HG03060 (cell line): ENCODE measurements around the gene TBL1X.

Experiments
- ATAC-seq: cut with Tn5 transposase; IDR thresholded peaks from one replicate; pipeline ENCODE4 v1.9.1; 2021; ENCODE audit warnings: low read depth, moderate number of reproducible peaks; ENCODE audit not compliant: unreplicated experiment

TBL1X gene

DNA sequence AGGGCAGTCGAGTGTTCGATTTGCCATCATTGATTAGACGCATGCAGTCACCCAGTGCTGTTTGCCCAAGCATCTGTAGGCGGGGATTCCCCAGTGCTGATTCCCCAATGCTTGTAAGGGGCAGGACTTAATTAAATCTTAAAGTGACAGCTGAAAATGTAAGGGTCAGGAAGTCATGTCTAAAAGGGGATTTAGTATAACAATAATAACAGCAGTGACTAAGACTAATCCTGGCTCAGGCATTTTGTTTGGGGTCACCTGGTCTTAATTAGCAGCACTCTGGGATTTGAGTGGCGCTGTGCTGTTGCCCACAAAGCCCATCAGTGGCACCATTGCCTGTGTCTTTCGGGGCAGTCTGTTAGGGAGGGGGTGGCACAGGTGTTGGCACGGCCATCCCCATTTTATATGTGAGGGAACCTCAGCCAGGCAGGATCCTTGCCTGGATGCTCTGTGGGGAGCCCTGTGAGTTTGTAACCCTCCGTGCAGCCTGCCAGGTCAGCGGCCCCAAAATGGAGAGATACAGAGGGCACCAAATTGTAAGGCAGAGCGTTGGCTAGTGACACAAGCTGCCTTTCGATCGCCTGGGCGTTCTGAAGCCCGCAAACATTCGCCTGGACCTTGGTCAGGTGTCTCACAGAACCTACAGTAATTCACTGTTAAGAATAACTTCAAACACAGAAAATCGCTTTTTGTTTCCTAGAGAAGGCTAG is 146.7 kb downstream of the TBL1X start:
- no peak for ATAC-seq

DNA sequence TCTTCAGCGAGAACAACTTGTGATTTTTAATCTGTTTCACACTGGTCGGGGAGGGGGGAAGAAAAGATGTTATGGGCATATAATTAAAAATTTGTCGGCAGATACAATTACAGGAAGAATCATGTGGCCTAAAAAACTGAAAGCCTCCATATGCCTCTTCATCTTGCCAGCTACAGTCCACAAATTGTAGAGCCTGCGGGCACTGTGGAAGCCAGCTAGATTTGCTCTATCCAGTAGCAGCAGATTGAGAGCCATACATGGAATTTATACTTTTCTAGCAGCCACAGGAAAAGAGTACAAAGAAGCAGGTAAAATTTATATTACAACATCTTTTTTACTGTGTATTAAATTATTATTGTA is 147.3 kb downstream of the TBL1X start:
- no peak for ATAC-seq

DNA sequence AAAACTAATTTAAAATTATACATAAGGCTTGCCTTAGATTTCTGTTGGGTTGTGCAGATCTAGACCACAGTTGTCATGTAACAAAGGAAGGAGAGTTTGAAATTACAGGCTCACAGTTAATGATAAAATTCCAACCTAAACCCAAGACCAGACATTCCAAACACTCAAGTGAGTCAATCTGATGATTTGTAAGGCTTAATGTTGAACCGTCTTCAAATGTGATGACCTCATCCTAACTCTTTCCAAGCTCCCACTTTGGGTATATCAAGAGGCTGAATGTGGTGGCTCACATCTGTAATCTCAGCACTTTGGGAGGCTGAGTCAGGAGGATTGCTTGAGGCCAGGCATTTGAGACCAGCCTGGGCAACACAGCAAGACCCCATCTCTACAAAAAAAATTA is 149.2 kb downstream of the TBL1X start:
- no peak for ATAC-seq

DNA sequence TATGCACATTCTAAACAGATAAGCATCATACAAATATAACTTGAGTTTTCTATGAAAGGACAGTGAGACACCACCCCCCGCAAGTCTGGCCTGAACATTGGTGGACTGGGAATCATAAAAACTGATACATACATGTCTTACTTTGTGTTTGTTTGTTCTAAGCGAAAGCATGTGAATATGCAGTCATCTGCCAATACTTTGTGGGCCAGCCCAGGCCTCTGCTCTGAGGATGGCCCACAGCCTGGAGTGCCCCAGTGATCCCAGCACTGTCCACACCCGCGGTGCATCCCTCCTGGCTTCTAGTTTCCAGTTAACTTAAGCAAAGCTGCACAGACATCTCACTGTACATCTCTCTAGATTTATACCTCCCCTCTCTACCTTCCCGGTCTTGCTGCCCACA is 154.3 kb downstream of the TBL1X start:
- no peak for ATAC-seq

DNA sequence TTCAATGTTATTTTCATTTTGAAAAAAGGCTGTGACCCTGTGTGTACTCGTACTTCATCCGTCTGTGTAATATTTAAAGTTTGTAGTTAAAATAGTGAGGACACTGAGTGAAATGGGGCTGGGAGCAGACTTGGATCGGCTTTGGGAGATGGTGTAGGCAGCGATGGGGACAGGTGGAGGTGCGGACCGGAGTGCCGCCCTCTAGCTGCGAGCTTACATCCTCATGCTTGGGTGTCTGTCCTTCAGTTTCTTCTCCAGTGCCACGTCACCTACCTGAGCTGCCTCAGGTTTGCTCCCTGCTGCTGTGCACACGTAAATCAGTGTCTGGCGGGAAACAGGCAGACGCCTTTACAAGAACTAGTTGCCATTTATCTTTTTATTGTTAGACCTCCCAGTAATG is 154.7 kb downstream of the TBL1X start:
- no peak for ATAC-seq

DNA sequence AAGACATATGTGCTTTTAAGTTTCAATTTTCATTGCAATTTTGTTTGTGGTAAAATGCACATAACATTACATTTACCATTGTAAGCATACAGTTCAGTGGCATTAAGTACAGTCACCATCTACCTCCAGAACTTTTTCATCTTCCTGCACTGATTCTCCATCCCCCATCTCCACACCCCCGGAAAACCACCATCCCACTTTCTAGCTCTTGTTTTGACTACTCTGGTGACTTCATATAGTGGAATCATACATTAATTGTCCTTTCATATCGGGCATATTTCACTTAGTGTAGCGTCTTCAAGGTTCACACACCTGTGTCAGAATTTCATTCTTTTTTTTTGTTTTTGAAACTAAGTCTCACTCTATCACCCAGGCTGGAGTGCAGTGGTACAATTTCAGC is 157.3 kb downstream of the TBL1X start:
- no peak for ATAC-seq

DNA sequence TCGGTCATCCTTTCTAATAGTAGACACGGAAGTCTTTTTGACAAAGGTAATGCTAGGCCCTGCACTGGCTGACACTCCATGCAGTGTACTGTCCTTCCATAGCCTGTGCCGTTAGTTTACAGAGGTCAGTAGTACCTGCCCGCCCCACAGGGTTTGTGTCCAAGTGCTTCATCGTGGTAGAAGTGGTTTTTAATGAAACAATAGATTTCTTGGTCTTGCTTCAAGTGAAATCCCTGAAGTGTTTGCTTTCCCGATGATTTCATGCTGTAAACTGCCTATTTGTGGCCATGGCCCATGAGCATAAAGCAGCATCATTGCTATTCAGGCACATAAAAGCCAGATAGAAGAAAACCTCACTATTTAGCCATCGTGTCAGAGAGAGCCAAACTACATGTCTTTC is 161.5 kb downstream of the TBL1X start:
- no peak for ATAC-seq

DNA sequence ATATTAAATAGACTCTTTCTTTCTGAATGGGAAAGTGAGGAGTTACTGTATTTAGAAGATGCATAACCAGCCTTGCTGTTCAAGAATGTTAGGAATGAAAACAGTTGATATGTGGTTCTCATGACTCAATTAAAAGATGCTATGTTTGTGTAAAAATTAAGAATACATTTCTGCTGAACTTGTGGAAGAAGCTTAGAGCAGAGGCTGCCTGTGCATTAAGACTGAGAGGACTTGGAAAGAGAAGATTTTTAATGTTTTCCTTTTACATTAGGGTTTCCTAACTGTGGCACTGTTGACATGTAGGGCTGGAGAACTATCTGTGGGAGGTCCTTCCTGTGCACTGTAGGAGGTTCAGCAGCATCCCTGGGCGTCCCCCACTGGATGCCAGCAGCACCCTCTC is 163.1 kb downstream of the TBL1X start:
- ATAC-seq, result no peak

DNA sequence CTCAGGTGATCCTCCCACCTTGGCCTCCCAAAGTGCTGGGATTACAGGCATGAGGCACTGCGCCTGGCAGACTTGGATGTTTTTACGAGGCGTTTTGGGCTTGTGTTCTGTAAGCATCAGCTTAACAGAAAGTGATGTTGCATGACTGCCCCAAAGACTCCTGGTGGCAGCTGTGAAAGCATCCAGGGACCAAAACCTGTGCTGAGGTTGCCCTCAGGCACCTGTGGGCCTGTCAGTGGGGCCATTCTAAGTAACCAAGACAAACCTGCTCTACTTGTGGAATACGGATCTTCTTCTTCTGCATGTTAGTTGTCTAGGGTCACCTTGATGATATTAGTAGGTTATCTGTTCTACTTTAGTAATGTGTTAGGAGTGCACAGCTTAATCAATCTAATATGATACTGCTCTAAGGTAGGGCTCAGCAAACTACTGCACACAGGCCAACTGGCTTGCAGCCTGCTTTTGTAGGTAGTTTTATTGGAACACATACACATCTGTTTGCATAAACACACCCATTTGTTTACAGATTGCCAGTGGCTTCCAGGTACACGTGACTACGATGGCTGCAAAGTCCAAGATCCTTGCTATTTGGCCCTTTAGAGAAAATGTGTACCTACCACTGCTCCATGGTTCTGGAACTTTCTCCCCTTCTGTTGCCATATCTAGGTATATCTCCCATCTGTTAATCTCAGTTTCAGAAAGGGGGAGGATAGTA is 164.1 kb downstream of the TBL1X start:
- no peak for ATAC-seq

DNA sequence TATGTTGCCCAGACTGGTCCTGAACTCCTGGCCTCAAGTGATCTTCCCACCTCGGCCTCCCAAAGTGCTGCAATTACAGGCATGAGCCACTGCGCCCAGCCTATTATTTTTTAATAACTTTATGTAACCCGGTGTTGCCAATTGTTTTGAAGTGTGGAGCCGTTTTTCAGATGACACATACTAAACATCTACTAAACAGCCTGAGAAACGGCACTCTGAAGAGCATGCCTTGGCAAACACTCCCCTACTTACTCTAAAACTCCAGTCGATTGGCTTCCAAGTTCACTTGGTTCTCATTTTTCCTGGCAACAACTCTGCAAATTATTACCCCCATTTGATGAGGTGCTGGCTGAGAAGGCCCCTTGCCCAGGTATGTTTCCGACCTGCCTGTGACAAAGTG is 169.7 kb downstream of the TBL1X start:
- ATAC-seq, result no peak

DNA sequence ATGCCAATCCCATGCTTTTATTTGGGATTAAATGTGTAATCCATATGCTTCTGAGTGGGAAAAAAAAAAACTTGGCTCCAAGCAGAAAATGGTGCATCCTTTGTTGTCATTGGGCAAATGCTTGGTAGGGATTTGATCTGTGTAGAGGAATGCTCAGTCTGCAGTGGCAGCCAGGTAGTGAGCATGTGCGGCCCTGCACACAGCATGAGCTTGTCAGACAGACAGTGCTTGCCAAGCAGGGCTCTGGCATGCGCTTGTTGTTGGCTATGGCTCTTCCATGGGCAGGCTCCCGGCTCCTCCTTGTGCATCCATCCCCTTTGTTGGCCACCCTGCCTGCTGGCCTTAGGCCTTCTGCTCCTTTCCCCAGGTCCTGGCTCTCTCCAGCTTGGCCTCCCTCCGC is 170.5 kb downstream of the TBL1X start:
- no peak for ATAC-seq

DNA sequence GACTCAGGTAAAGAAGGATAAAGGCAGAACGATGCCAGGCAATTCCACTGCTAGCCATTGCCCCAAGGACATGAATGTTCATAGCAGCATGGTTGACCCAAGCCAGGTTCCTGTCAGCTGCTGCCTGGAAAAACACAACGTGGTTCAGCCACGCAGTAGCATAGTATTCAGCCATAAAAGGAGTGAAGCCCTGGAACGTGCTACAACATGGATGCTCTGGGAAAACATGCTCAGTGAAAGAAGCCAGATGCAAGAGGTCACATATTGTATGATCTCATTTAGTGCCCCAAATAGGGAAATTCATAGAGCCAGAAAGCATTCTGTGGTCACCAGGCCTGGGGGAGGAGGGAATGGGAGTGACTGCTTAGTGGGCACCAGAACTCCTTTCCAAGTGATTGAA is 170.9 kb downstream of the TBL1X start:
- no peak for ATAC-seq

DNA sequence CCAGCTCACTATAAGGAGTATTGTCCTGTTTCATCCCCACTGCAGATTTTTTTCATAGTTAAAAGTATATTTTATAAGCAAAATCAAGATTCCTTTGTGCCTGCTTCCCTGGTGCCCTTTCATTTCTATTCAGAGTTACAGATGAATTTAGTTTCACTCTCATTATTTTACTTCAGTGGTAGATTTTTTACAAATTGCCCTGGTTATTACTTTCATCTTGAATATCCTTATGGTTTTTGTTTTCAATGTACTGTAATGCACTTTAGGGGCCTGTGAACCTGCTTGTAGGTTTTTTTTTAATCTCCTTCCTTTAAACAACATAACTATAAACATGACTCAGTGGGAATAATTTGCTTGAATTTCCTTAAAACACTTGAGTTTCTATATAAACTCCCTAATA is 174.0 kb downstream of the TBL1X start:
- no peak for ATAC-seq

DNA sequence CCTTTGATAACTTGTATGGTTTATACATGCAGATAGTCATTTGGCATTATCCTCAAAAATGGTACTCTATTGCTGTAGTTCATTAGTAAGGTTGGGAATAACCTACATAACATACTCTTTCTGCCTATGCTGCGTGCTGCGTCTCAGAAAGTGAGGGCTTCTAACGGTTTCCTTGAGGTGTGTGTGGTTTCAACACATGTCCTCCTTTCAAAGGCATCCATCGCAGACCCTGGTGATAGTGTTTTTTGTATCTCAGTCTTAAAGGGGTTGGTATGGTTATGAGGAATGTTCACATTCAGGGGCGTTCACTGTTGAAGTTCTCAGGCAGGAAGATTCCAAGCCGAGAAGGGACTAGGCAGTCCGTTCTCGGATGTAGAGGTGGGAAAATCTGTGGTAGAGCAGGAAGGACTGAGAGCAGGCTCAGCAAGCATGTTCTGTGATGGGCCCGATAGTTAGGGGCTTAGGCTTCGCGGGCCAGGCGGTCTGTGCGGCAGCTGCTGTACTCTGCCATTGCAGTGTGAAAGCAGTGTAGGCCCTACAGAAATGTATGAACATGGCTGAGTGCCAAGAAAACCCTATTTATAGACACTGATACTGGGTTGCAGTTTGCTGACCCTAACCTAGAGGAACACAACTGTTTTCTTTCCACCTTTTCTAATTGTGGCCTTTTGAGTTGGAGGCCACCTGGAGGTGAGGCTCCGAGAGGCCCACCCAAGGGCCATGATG is 177.6 kb downstream of the TBL1X start:
- no peak for ATAC-seq

DNA sequence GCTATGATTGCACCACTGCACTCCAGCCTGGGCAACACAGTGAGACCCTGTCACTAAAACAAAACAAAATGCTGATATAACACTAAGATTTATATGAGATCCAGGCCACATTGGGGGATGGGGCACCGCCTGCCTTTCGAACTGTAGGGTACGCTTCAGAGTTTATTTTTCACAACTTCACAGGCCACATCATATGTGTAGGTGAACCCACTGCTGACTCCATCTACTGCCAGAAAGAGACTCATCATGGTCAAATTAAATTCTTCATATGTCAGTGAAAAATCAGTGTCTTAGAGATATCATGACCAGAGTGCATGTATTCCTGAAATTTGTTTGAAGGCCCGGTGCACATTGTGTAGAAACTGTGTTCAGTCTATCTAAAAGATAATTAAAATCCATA is 178.9 kb downstream of the TBL1X start:
- ATAC-seq, result no peak

DNA sequence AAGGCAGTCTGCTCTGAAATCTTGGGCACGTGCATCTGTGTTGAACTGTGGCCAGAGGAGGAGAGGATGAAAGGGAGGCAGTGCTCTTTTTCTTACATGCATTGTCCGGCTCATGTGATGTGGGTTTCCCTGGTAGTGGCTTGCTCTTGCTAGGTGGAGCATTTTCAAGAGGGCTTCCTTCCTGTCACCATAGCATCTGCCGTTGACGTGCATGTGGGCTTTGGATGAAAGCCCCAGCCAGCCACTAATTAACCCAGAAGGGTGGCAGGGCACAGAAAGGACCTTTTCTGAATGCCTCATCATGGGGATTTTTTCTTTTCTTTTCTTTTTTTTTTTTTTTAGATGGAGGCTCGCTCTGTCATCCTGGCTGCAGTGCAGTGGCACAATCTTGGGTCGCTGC is 179.5 kb downstream of the TBL1X start:
- peak; percentile 96 for ATAC-seq

DNA sequence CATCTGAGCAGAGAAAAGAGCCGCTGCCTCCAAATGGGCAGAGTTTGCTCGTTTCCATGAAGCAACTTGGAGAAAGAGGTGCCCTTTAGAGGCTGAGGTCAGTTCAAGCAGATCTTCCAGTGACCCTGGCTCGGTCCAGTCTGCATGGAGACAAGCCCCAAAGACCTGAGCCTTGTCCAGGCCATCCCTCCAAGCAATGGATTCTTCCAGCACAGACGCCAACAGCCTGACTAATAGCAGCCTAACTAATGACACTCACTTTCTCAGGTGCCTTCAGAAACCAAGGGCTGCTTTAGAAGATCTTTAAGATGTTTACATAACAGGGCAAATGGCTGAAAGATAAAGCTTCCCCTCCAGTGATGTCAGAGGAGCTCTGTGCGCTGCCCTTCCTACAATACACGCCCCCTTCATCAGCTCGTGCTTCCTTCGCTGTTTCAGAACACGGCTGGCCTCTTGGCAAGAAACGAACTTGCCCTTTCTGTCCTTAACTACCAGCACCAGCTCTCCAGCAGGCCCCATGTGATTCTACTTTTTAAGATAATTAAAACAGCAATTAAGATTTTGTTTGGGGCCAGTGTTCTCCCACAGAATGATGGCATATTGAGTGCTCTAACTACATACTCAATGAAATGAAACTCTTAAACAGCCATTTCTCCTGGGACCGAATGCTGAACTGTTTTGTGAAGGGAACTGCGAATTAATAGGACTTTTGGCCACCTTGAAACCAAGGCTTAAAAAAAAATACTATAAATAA is 181.8 kb downstream of the TBL1X start:
- no peak for ATAC-seq

DNA sequence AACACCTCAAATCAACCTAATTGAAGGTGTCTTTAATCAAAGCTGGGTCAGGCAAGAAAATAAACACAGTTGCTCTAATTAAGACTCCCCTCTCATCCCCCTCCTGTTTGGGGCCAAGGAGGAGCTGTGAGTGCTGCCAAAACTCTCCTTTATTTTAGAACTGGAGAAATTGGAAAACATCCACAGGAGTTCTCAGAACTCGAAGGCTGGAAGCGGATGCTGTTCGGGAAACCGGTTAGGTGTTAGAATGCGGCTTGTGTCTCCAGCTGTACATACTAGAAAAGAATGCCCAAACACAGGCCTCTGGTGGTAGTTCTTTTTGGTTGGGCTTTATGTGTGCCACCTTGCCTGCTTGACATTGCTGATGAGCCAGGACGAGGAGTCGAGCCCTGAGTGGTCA is 182.6 kb downstream of the TBL1X start:
- ATAC-seq, result no peak

DNA sequence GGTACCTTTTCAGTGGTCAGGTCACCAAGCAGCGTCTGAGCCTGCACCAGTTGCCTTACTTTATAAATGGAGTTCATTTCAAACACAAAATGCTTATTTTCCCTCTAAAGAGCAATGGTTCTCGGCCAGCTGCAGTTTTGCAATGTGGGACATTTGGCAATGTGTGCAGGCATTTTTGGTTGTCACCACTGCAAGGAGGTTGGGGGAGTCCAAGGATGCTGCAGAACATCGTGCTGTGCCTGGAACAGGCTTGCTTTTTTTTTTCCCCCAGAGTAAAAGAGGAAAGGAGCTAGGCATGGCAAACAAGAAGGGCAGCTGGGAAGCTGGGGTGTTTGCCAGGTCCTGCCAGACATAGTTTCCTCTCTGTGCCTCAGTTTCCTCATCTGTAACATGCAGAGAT is 185.2 kb downstream of the TBL1X start:
- ATAC-seq, result no peak

DNA sequence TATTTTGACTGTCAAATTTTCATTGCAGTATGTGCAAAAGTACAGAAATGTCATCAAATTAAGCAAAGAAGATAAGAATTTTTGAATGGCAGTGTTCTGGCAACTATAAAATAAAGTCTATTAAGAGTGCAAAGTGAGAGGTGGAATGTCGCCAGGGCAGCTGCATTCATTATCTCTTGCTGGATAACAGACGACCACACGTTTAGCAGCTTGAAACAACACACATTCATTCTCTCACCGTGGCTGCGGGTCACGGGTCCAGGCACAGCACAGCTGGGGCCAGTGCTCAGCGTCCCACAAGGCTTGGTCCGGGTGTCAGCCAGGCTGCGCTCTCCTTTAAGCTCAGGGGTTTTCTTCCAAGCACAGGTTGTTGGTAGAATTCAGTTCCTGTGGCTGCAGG is 186.9 kb downstream of the TBL1X start:
- no peak for ATAC-seq

DNA sequence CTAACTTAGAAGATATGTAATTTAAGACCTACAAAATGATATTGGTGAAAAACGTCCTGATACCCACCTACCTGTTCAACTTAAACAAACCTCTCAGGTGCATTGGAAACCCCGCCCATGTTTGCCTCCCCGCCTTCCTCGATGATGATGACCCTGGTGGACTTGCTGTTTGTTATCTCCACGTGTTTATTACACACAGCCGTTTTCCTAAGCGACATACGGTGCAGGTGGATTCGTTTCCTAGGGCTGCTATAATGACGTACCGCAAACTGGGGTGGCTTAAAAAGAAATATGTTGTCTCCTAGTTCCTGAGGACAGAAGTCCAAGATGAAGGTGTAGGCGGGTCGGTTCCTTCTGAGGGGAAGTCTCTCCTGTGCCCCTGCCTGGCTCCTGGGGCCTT is 190.1 kb downstream of the TBL1X start:
- no peak for ATAC-seq
